Breast epithelium (tissue), 4 donors: Measurements from ENCODE around the gene CCND1. TPM values are rescaled to one million over a fixed set of nuclear protein-coding genes. Genes with fewer than 3 reads are reported as not detected.

ENCODE experiments used
- DNase-seq, 2 donors: peaks; one replicate each; pipeline ENCODE4 v3.0.0-alpha.2; 2019; ENCODE audit warnings: low spot score in 2 of 2
- H3K27ac ChIP-seq, 2 donors: fragments of 200-600 bp; sonication (generic) in 1 of 2; one replicate each; pipeline ENCODE4 v1.5.1; 2016 to 2019; ENCODE audit warnings: mild to moderate bottlenecking in 1 of 2
- H3K27me3 ChIP-seq, 2 donors: fragments of 200-600 bp; sonication (generic) in 1 of 2; one replicate each; pipeline versions ENCODE4 v1.5.1 to v1.6.0; 2017 to 2019; ENCODE audit warnings: control low read depth in 1 of 2, mild to moderate bottlenecking in 1 of 2
- H3K36me3 ChIP-seq: fragments of 200-600 bp; one replicate; pipeline ENCODE4 v1.5.1; 2019
- H3K4me1 ChIP-seq, 2 donors: fragments of 200-600 bp; sonication (generic); one replicate each; pipeline ENCODE4 v1.5.1; 2016 to 2019; ENCODE audit warnings: control low read depth in 1 of 2
- H3K4me3 ChIP-seq, 3 donors: fragments of 200-600 bp; sonication (generic); 1 replicate in 2 of 3; 2 replicates in 1 of 3; pipeline ENCODE4 v1.5.1; 2016 to 2019; ENCODE audit warnings: mild to moderate bottlenecking in 3 of 3, moderate library complexity in 2 of 3
- H3K9me3 ChIP-seq, 2 donors: fragments of 200-600 bp; sonication (generic) in 1 of 2; one replicate each; pipeline ENCODE4 v1.5.1; 2016 to 2019; ENCODE audit warnings: control low read depth in 1 of 2
- CTCF ChIP-seq, 3 donors: fragments of 450-650 bp; IDR thresholded peaks; one replicate each; pipeline ENCODE4 v1.5.1; 2016 to 2017; ENCODE audit warnings: antibody characterized with exemption in 3 of 3, mild to moderate bottlenecking in 3 of 3, moderate library complexity in 3 of 3
- POLR2A ChIP-seq: fragments of 450-650 bp; IDR thresholded peaks from one replicate; pipeline ENCODE4 v1.6.1; 2016; ENCODE audit warnings: antibody characterized with exemption, mild to moderate bottlenecking, moderate library complexity
- POLR2AphosphoS5 ChIP-seq, 3 donors: sonication (generic); formaldehyde crosslinking; IDR thresholded peaks; one replicate each; pipeline ENCODE4 v1.6.1; 2017; ENCODE audit warnings: antibody characterized with exemption in 3 of 3
- intact Hi-C: fragments of 100-400 bp; cut with DNase I; formaldehyde crosslinking; loops from one replicate; pipeline ENCODE4 v1.15.1; 2023; ENCODE audit warnings: low total_unique reads
- total RNA-seq, 3 donors: library from RNA; depleted of rRNA; stranded (reverse); fragments of >200 nt; gene quantifications; one replicate each; pipeline ENCODE4 v1.1.0, GENCODE V29; 2016

Gene CCND1
- total RNA-seq, 3 donors from 2014 or later, result 42.3 to 199 (median 99.0) TPM

GRCh38 chr11:69637198-69637940, 3.6 kb upstream of the CCND1 start:
- Histone ChIP-seq H3K4me3 (peak overlapping the region; percentile 42 to 89 (median 51)), H3K27ac (peak overlapping the region; percentile 27 to 40), H3K27me3 (peaks cover 0 to 14% of the 10 kb centered on the region in 2 donors), H3K4me1 (peaks cover 10 to 33% of the 10 kb centered on the region in 2 donors), H3K9me3 (no peaks in the 10 kb centered on the region), H3K36me3 (no peaks in the 10 kb centered on the region)
- intact Hi-C loops, result loop anchor here (10.0 kb wide), 1 partner anchor 1913 kb away; no protein-coding TSS in a partner anchor
- peak in 1 of 2 donors; percentile 50 for DNase-seq
- no peak for TF ChIP-seq POLR2AphosphoS5 (IDR thresholded peaks at IDR 0.05)
- TF ChIP-seq CTCF (IDR thresholded peaks at IDR 0.05), result no peak
- TF ChIP-seq POLR2A, result no peak

- H3K4me1 ChIP-seq, result peaks cover 10 to 33% of the 10 kb centered on the region in 2 donors
- no peaks in the 10 kb centered on the region for H3K9me3 ChIP-seq
- intact Hi-C loops, result loop anchor here (10.0 kb wide), 1 partner anchor 1913 kb away; no protein-coding TSS in a partner anchor
- peak overlapping the region; percentile 25 to 27 for H3K27ac ChIP-seq
- H3K4me3 ChIP-seq, result peak overlapping the region; percentile 42 to 89 (median 51)
- peaks cover 0 to 14% of the 10 kb centered on the region in 2 donors for H3K27me3 ChIP-seq
- TF ChIP-seq CTCF (IDR thresholded peaks at IDR 0.05) (no peak), POLR2AphosphoS5 (IDR thresholded peaks at IDR 0.05) (peak in 1 of 3 donors; percentile 23)
- no peaks in the 10 kb centered on the region for H3K36me3 ChIP-seq
- DNase-seq, result no peak
Measured at GRCh38 chr11:69637941-69638871, 2.8 kb upstream of the CCND1 start.

- intact Hi-C loops, result loop anchor here (10.0 kb wide), 1 partner anchor 1914 kb away; no protein-coding TSS in a partner anchor
Measured at GRCh38 chr11:69638941-69639681, 1.8 kb upstream of the CCND1 start.

GRCh38 chr11:69639831-69640230, 1.1 kb upstream of the CCND1 start:
- Histone ChIP-seq H3K27ac (no peak overlapping the region), H3K4me3 (peak overlapping the region in 2 of 3 donors; percentile 84 to 89), H3K36me3 (no peaks in the 10 kb centered on the region), H3K9me3 (no peaks in the 10 kb centered on the region), H3K4me1 (peaks cover 16 to 45% of the 10 kb centered on the region in 2 donors), H3K27me3 (peaks cover 0 to 14% of the 10 kb centered on the region in 2 donors)
- TF ChIP-seq CTCF (IDR thresholded peaks at IDR 0.05) (no peak), POLR2A (no peak), POLR2AphosphoS5 (IDR thresholded peaks at IDR 0.05) (no peak)
- DNase-seq, result no peak
- intact Hi-C loops, result loop anchor here (10.0 kb wide), 2 partner anchors 345 to 1915 kb away; partner anchors contain the start of gene MYEOV

More at GRCh38 chr11:69638941-69639681, 1.8 kb upstream of the CCND1 start:
- Histone ChIP-seq H3K27me3 (peaks cover 0 to 14% of the 10 kb centered on the region in 2 donors), H3K27ac (peak overlapping the region; percentile 25 to 27), H3K4me3 (peak overlapping the region; percentile 42 to 89 (median 51)), H3K9me3 (no peaks in the 10 kb centered on the region), H3K4me1 (peaks cover 16 to 38% of the 10 kb centered on the region in 2 donors), H3K36me3 (no peaks in the 10 kb centered on the region)
- peak; percentile 82 to 91 for DNase-seq
- TF ChIP-seq POLR2A, result no peak
- TF ChIP-seq CTCF (IDR thresholded peaks at IDR 0.05), result no peak
- TF ChIP-seq POLR2AphosphoS5 (IDR thresholded peaks at IDR 0.05), result no peak
